HEK293 (cell line): ENCODE data around the gene CD274.

Source experiments
- BCL11A ChIP-seq: fragments of 450-650 bp; formaldehyde crosslinking; IDR thresholded peaks from 2 replicates; pipeline ENCODE4 v1.5.1; 2016; ENCODE audit warnings: low read depth, missing biosample characterization, missing genetic modification characterization
- SP2 ChIP-seq: fragments of 450-650 bp; formaldehyde crosslinking; IDR thresholded peaks from 2 replicates; pipeline ENCODE4 v1.5.1; 2016; ENCODE audit warnings: missing biosample characterization, missing genetic modification characterization
- ZBTB8A ChIP-seq: fragments of 450-650 bp; formaldehyde crosslinking; IDR thresholded peaks from 2 replicates; pipeline ENCODE4 v1.5.1; 2016; ENCODE audit warnings: missing biosample characterization, missing genetic modification characterization
- ZFP3 ChIP-seq: fragments of 450-650 bp; formaldehyde crosslinking; IDR thresholded peaks from 2 replicates; pipeline ENCODE4 v1.5.1; 2016; ENCODE audit warnings: low read depth, missing biosample characterization, missing genetic modification characterization
- ZNF404 ChIP-seq: fragments of 450-650 bp; formaldehyde crosslinking; IDR thresholded peaks from 2 replicates; pipeline ENCODE4 v1.5.1; 2017; ENCODE audit warnings: missing biosample characterization, missing genetic modification characterization
- ZNF549 ChIP-seq: fragments of 450-650 bp; IDR thresholded peaks from 2 replicates; pipeline ENCODE4 v1.5.1; 2018; ENCODE audit warnings: missing biosample characterization, missing genetic modification characterization, mild to moderate bottlenecking, inconsistent platforms, moderate library complexity
- TF ChIP-seq, protein P1 (sequence below): fragments of 450-650 bp; formaldehyde crosslinking; IDR thresholded peaks from 2 replicates; pipeline ENCODE4 v1.5.1; 2016; ENCODE audit warnings: missing biosample characterization, missing genetic modification characterization
- TF ChIP-seq, protein P2 (sequence below): fragments of 450-650 bp; formaldehyde crosslinking; IDR thresholded peaks from 2 replicates; pipeline ENCODE4 v1.5.1; 2016; ENCODE audit warnings: missing biosample characterization, missing genetic modification characterization

GRCh38 chr9:5502553-5502952 is 52.2 kb downstream of the CD274 start:
- TF ChIP-seq ZFP3 (no peak), ZBTB8A (no peak), ZNF404 (no peak), SP2 (tag by site-specific recombination) (no peak), BCL11A (tag by site-specific recombination) (no peak), ZNF549 (tag by site-specific recombination) (no peak)
- TF ChIP-seq, protein P1, sequence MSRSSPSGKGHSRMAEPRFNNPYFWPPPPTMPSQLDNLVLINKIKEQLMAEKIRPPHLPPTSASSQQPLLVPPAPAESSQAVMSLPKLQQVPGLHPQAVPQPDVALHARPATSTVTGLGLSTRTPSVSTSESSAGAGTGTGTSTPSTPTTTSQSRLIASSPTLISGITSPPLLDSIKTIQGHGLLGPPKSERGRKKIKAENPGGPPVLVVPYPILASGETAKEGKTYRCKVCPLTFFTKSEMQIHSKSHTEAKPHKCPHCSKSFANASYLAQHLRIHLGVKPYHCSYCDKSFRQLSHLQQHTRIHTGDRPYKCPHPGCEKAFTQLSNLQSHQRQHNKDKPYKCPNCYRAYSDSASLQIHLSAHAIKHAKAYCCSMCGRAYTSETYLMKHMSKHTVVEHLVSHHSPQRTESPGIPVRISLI (tag by site-specific recombination), result no peak
- TF ChIP-seq, protein P2, sequence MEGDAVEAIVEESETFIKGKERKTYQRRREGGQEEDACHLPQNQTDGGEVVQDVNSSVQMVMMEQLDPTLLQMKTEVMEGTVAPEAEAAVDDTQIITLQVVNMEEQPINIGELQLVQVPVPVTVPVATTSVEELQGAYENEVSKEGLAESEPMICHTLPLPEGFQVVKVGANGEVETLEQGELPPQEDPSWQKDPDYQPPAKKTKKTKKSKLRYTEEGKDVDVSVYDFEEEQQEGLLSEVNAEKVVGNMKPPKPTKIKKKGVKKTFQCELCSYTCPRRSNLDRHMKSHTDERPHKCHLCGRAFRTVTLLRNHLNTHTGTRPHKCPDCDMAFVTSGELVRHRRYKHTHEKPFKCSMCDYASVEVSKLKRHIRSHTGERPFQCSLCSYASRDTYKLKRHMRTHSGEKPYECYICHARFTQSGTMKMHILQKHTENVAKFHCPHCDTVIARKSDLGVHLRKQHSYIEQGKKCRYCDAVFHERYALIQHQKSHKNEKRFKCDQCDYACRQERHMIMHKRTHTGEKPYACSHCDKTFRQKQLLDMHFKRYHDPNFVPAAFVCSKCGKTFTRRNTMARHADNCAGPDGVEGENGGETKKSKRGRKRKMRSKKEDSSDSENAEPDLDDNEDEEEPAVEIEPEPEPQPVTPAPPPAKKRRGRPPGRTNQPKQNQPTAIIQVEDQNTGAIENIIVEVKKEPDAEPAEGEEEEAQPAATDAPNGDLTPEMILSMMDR (tag by site-specific recombination), result no peak
